Measurements from ENCODE around the gene EEF1A2.

EEF1A2 gene

GRCh38 chr20:63466861-63467260, 32.0 kb downstream of the EEF1A2 start:
- no peak for DNase-seq

DNA sequence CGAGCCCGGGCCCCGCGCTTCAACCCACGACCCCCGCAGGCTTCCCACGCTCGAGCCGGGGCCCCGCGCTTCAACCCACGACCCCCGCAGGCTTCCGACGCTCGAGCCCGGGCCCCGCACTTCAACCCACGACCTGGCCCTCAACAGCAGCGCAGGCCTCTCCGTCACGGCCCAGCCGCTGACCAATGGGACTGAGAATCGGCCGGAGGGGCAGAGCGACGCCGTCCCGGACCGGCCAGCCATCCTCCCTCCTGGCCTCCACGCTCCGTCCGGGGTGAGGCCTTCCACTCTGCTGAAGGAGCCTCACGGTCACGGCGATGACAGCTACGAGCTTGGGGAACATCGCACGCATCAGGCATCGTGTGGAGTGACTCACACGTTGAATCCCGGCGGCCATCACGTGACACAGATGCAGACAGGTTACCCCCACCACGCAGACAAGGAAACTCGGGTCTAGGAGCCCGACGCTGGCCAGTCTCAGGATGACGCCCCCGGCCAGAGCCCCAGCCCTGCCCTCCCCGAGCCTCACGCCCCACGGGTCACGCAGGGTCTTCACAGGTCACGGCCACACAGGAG, 32.5 kb downstream of the EEF1A2 start:
- DNase-seq = no peak

DNA sequence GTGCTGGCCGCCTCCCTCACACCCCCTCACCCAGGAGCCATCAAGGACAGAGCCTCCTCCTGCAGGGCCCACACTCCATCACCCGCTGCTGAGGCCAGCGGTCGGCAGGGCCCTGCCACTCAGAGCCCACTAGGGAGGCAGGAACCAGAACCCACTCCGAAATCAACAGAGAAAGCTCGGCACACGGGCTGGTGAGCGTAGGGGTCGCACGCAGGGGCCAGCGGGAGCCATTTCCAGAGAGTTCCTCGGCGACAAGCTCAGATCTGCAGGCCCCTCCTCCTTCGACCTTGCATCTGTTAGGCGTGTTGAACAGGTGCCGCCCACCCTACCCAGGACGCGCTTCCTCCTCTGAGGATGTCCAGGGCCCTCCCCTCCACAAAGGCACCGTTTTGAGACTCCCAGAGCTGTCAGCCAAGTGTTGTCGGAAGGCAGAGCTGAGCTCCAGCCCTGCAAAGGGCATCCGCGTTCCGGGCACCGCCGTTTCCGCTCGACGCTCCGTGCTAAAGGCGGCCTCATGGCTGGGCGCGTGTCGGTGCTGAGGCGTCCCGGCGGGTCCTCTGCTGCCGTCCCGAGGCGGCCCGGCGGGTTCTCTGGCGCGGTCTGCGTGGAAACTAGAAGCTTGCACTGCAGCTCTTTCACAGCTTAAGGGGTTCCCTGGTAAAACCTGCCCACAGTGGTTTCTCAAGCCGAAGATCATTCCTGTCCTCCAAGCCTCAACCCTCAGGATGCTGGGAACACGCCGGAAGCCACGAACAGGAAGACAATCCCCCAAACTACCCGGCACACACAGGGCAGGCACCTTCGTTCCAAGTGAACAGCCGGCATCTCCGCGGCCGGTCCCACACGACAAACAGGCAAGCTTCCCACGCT, 33.3 kb downstream of the EEF1A2 start:
- no peak for DNase-seq

- DNase-seq = no peak
Measured at GRCh38 chr20:63464289-63464635, 34.6 kb downstream of the EEF1A2 start.

GRCh38 chr20:63463400-63464288, 35.2 kb downstream of the EEF1A2 start:
- DNase-seq = no peak

DNA sequence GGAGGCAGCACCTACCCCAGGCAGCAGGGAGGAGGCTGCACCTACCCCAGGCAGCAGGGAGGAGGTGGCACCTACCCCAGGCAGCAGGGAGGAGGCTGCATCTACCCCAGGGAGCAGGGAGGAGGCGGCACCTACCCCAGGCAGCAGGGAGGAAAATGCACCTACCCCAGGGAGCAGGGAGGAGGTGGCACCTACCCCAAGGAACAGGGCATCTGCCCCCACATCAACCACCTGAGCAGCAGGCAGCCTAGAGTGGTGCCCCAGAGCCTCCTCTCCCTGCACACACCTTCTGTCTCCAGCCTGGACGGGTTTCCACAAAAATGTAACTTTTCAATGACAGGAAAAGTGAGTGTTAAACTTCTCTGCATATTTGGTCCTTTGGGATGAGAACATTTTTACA, 36.6 kb downstream of the EEF1A2 start:
- DNase-seq = no peak

- no peak for DNase-seq
Measured at GRCh38 chr20:63461104-63461763, 37.6 kb downstream of the EEF1A2 start.

DNA sequence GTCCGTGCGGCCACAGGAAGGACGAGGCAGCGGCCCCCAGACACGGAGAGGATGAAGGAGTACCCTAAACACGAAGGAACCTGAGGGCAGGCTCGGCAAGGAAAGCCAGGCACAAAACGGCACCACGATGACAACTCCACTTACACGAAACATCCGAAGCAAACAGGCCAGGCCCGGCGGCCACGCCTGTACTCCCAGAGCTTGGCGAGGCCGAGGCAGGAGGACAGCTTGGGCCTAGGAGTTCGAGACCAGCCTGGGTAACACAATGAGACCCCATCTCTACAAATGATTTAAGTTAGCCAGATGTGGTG, 39.9 kb downstream of the EEF1A2 start:
- DNase-seq = no peak

DNA sequence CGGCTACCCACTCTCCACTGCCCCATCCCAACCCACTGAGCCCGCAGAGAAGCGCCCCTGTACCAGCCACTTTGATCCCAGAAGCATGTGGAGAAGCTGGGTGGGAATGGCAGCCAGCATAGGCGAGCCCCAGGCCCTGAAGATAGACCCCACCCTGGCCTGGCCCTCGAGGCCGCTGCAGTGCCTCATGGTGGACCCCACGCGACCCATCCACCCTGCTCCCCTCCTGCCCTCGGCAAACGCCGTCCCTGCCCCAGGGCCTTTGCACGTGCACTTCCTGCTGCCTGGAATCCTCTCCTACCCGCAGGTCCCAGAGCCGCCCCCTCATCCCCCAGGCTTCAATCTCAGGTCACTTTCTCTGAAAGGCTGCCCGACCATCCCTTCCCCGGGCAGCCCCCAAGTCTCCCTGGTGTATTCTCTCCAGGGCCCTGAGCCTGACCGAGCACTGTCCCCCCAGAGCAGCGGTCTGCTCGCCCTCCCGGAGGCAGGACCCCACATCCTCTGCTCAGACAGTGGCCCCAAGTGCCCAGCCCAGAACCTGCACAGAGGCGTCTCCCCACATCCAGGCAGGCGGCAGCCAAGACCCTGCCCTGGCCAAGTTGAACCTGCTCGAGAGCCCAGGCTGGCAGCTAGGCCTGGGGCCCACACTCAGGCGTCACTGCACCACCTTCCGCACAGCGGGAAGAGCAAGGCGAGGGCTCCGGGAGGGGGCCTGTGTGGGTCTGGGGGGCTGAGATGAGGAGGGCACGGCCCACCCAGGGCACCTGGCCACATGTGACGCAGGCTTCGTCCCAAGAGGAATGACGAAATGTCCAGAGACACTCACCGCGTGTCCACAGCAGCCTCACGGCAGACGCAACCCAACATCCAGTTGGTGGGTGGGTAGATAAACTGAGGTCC, 40.5 kb downstream of the EEF1A2 start:
- no peak for DNase-seq

GRCh38 chr20:63457737-63458136, 41.1 kb downstream of the EEF1A2 start:
- no peak for DNase-seq

GRCh38 chr20:63456429-63457284, 42.2 kb downstream of the EEF1A2 start:
- no peak for DNase-seq

GRCh38 chr20:63455568-63455859, 43.4 kb downstream of the EEF1A2 start:
- no peak for DNase-seq

DNA sequence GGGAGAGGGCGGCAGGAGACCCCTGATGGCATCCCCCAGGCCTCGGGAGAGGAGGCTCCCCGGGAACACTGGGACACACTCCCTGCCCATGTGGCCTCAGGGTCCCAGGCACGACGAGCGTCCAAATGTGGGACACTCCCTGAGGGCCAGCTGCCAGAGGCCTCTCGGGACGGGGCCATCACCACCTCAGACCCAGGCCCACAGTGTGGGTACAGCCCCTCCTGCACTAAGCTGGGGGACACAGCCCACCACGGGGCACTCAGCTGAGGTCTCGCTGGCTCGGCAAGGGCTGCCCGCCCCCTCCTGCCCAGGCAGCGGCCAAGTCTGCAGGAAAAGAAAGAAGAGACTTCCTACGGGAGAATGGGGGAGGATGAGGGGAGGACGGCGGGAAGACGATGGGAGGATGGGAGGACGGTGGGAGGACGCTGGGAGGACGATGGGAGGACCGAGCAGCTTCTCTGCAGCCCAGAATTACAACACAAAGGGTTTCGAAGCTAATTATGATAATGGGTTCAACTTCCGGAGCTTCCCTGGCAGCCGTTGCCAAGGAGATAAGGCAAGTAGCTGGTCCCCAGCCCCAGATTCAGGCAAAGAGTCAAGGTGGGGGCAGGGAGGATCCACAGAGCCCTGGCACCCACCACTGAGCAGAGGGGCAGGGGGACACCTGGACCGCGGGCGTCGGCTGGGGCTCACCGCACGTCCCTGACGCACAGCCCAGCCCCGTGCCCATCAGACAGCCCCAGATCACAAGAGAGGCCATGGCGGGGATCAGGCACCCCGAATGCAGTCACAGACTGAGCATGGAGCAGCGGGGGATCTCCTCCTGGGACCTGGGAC, 43.9 kb downstream of the EEF1A2 start:
- DNase-seq = no peak

DNA sequence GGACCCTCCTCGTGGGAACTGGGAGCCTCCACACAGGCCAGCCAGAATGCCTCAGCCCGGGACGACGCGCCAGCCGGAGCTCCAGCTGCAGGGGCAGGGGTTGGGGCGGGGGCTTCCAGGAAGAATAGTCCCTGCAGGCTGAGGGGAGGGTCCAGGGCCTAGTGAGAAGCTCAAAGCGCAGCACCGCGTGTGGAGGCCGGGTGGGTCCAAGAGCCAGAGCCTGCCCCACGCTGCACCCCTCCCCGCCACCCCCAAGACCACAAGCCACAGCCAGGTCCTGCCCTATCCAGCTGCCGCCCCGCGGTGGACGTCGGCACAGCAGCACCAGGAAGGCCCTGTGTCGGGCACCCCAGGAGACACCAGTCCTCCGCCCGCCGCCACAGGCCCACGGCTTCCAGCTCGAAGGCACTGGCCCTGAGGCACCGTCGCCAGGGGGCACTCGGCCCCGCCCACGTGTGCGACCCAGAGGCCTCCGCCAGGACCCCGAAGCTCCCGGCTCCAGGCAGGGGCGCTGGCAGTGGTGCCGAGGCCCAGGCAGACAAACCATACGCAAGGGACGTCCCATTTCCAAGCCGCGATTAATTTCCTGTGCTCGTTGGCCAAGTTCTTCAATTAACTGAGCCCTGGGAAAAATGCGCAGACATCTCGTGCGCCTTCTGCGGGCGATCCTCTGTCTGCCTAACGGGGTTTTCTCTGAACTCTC, 45.9 kb downstream of the EEF1A2 start:
- DNase-seq = no peak

DNA sequence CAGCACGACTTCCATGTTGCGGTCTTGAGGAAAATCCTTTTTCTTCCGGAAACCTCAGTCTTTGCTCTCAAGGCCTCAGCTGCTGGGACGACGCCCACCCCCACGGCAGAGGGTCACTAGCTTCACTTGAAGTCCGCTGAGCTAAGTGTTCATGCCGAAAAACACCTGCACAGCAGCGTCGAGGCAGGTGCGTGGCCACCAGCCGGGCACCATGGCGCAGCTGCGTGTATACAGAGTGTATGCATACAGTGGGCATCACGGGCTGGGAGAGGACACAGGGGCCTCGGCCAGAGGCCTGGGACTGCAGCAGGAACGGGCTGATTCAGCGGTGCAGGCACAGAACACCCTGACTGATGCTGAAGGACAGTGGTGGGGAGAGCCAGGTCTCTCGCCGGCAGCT, 46.5 kb downstream of the EEF1A2 start:
- DNase-seq = no peak

- DNase-seq = no peak
Measured at GRCh38 chr20:63451821-63452220, 47.1 kb downstream of the EEF1A2 start.

- DNase-seq = no peak
Measured at GRCh38 chr20:63449796-63450730, 48.8 kb downstream of the EEF1A2 start.

DNA sequence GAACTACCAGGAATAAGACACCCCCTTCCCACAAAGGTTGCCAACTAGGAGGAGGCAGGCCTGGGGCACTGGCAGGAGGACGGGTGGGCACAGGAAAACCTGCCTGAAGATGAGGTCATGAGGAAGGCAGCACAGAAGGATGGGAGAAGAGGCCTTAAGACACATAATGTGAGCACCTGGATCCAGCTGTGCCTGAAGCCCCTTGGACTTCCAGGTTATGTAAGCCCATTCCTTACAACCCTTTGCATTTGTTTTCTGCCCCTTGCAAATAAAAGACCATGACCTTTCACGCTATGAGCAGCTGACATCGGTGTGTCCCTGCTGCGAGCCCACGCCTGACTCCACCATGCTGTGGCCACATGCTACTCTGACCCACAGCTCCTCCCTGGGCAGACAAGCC, 49.9 kb downstream of the EEF1A2 start:
- no peak for DNase-seq

DNA sequence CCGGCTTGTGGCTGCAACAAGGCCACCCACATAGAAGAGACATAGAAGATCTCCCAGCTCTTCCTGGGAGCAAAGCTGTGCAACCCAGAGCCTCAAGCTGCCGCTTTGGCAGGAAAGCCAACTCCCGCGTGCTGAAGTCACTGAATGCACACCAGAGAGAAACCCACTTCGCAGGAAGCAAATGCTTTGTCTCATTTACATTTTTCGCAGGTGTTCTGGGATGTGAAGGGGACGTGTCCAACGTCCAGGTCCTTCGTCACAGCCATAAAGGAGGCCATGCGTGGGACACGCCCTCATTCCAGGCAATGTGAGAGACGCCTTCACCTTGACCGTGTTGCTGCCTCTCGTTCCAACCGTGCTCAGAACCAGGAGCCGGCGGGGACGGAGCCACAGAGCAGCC, 50.9 kb downstream of the EEF1A2 start:
- DNase-seq = no peak

Data from CD4-positive, alpha-beta T cell treated with Interleukin-17A for 1 hour (primary cell).